HG03469 (cell line): Measurements from ENCODE around the gene PNISR.

ENCODE experiments used
- ATAC-seq: cut with Tn5 transposase; IDR thresholded peaks from one replicate; pipeline ENCODE4 v1.9.1; 2021; ENCODE audit warnings: mild to moderate bottlenecking, moderate library complexity, moderate number of reproducible peaks; ENCODE audit not compliant: unreplicated experiment

Gene PNISR

DNA sequence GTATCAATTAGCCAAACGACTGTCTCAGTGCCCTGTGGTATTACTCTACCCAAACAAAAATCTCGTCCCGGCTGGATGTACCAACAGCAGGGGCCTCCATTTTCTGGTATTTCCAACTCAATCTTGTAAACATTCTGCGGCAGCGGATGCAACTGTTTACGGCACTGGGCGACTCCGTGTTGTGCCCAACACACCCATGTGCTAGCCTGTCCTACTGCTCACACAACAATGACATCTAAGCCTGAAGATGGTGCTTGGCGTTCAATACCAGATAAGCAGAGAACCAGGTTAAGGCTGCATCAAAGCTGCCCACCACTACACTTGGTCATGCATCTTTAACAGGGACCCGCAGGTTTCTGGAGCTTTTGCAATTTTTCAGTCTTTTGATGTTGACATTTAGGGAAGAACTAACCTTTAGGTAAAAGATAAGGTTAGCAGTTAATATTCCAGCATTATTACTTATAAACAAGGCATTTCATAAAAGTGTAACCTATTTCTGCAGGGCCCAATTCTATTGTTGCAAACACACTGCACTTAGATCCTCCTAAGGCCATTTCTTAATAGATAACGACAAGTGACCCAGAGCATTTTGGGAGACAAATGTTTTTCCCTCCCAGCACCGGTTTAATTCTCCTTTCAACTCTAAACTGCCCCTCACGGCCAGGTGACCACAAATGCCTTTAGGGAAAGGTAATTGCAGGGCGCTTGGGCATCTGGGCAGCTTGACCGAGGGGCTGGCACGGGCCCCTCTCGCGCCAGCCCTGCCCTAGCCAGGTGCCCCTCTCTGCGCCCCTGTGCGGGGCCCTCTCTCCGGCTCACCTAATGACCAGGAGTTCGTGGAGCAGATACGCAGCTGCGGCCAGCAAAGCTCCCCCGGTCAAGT is 76.6 kb downstream of the PNISR start:
- ATAC-seq, result no peak
